ENCODE measurements around the gene CRIP1. TPM values are rescaled to one million over a fixed set of nuclear protein-coding genes. Genes with fewer than 3 reads are reported as not detected.

CRIP1 gene
- total RNA-seq, 1 donor from 2014 or later = 0.68 TPM

- DNase-seq = no peak
Measured at GRCh38 chr14:105494606-105494929, 7.9 kb downstream of the CRIP1 start.

- no peak for DNase-seq
Measured at GRCh38 chr14:105495101-105495989, 8.7 kb downstream of the CRIP1 start.

DNA sequence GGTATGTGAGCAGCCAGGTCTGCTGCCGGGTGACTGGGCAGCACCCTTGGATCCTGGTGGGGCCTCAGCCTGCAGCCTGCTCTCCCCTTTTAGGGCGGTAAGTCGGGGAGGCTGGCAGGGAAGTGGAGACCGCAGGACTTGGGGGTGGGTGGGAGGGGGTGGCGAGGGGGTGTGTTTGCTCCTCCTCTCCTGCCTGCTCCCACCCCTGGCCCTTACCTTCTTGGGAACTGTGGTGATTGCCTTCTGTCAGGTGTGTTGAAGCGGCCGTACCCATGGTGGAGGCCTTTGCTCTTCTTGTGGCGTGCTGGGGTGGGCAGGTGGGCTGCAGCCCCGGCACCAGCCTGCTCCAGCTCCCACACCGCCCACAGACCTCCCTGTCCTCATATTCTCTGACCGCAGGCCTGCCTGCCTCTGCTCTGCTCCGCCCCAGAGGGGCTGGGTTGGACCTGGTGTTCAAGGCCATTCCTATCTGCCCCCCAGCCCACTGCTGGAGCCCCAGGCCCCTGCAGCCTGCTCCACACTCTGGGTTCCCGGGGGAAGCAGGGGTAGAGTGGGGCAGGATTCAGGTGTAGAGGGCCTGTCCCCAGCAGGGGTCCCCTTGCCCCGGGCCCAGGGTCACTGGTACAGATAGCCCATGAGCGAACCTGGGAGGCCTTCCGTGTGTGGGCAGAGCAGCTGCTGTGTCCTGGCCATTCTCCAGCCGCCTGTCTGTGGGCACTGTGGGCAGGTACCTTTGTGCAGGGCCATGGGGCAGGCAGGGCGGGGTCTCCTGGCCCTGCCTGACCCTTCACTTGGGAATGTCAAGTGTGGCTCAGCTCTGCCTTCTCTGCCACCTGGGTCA lies 9.5 kb downstream of the CRIP1 start:
- no peak for DNase-seq

DNA sequence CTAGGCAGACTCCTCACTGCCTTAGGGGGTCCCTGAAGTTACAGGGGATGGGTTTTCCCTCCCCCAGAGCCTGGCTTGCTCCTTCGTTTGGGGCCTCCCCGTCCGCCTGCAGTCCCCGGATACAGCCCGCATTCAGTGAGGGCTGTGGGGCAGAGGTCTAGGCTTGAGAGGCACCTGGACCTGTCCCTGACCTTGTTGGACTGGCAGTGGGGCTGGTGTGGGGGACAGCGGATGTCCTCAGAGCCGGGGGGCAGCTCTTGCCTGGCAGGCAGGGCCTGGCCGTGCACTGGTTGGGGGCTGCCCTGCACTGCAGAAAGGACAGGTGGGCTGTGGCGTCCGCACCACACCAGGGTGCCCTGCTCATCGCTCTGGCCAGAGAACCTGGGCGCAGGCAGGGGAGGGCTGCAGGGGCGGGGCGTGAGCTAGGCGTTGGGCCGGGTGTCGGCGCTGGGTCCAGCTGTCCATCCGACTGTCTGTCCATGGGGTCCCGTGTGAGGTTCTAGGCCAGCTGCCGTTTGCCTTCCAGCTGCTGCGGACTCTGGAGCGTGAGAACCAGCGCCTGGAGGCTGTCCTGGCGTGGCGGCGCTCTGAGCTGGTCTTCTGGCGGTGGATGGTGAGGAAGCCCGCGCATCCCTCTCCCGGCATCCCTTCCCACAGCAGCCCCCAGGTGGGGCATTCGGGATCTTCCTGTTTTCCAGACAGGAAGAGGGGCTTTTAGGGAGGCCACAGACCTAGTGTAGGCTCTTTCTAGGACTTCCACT lies 10.3 kb downstream of the CRIP1 start:
- no peak for DNase-seq

DNA sequence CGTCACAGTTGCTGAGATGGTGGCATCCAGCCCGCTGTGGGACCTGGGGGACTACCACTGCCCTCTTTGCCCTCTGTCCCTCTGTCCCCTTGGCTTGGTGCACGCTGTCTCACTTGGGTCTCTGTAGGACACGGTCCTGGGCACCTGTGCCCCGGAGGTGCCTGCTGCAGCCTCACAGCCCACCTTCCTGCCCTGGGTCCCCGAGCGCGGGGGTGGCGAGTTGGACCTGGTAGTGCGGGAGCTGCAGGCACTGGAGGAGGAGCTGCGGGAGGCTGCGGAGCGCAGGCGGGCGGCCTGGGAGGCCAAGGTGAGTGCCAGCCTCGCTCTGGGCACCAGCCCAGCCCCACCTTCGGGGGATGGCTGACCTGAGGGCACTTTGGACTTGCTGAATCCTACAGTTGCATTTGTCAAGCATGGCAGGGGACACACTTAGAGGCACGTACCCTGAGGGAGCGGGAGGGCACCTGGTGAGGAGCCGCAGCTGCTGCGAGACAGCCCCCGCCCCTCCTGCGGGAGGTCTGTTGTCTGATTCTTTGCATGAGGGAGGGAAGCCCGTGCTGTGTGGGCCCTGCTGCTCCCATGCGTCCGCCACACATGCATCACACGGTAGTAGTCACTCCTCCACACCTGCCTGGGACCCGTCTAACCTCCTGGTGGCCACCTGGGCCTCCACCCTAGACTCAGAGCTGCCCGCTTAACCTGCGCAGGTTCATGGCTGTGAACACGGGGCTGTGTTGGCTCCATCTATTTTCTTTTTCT lies 11.2 kb downstream of the CRIP1 start:
- DNase-seq = no peak

DNA sequence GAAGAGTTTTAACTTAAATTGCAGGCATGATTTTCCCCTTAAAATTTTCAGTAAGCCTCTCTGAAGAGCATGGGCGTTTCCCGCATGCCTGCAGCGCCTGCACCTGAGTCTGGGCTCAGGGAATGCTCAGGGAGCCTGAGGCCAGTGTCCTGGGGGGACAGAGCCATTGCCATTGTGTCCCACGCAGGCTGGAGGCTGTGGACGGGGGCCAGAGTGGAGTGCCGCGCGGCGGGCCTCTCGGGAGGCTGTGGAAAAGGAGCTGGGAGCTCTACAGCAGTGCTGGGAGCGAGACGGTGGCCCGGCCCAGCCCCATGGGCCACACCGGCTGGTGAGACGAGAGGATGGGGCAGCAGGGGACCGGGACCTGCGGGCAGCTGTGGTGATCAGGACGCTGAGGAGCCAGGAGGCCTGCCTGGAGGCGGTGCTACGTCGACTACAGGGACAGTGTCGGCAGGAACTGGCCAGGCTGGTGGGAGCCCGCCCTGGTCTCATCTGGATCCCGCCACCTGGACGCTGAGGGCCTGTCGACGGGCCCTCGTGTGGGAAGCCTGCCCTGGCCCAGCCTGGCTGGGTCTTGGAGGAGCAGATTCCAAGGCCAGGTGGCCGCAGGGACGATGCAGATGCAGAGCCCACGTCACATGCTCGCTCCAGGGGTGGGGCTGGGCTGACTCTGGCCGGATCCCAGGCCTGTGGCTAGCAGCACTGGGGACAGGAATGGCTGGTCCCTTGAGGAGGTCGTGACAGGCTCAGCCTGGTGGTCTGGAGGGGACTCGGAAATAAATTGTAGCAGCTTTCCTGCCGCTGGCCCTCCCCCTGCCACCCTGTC lies 12.0 kb downstream of the CRIP1 start:
- DNase-seq = no peak

DNA sequence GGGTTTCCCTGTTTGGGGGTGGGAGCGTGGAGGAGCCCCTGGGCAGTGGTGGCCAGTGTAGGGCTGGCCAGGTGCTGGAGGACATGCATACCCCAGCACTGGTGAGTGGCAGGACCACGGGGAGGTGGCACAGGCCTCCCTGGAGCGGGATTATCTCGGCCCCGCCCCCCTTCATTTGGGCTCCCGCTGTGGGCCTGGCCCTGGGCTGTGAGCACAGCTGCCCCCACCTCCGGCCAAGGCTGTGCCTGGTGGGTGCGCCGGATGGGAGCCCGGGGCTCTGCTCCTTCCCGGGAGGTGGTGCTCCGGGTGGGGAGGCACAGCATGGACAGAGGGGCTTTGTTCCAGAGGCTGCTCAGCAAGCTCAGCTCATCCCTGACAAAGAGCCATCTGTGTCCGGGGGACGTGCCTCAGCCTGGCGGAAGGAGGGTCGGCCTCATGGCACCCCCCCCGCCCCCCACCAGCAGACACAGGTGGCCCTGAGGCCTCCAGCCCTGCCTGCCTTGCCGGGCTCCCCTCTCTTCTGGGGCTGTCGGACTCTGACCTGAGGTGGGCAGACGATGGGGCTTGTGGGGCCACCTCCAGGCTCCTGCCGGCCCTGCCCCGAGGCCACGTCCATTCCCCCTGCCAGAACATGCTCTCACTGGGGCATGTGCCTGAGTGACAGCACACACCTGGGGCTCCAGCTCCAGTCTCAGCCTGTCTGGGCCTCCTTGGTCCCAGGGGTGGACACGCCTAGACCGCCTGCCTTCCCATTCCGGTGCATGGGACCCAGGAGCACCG lies 12.8 kb downstream of the CRIP1 start:
- DNase-seq = no peak

DNA sequence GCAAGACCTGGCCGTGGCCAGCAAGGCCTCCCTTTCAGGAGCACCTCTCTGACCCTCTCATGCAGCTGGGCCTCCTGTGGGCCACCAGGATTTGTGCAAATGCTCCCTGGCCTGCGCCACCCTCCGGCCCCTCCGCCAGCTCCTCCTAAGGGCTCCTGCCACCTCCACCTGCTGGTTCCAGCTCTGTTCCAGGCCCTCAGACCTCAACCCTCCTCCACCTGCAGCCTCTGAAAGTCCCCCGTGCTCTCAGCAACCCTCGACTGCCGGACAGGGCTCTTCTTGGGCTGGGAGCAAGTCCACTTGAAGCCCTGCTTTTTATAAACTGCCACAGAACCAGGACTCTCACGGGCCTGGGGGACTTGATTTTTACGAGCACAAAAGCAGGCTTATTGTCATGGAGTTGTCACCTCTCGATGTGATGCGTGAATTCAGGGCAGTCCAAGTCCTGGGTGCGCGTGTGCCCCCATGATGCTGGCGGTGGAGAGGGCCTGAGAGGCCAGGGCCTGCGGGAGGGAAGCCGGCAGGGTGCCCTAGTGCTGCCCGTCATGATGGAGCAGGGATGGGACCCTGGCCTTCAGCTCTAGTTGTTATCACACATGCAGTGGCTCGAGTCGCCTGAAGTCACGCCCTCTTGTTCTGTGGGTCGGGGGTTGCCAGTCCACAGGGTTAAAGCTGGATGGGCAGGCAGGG lies 13.5 kb downstream of the CRIP1 start:
- no peak for DNase-seq

DNA sequence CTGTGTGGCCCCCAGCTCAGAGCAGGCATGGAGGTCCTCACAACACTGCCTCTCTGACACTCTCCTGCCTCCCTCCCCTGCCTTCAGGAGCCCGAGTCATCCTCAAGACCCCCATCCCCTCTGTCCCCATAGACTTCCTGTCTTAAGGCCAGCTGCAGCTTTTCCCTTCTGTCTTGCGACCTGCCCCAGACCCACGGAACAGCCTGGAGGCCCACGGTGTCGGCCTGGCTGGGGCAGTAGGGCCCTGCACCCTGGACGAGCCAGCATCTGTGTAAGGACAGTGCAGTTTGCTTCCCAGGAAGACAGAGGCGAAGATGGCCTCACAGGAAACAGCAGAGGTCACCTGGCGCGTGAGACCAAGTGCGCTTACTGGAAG lies 14.0 kb downstream of the CRIP1 start:
- DNase-seq = no peak

DNA sequence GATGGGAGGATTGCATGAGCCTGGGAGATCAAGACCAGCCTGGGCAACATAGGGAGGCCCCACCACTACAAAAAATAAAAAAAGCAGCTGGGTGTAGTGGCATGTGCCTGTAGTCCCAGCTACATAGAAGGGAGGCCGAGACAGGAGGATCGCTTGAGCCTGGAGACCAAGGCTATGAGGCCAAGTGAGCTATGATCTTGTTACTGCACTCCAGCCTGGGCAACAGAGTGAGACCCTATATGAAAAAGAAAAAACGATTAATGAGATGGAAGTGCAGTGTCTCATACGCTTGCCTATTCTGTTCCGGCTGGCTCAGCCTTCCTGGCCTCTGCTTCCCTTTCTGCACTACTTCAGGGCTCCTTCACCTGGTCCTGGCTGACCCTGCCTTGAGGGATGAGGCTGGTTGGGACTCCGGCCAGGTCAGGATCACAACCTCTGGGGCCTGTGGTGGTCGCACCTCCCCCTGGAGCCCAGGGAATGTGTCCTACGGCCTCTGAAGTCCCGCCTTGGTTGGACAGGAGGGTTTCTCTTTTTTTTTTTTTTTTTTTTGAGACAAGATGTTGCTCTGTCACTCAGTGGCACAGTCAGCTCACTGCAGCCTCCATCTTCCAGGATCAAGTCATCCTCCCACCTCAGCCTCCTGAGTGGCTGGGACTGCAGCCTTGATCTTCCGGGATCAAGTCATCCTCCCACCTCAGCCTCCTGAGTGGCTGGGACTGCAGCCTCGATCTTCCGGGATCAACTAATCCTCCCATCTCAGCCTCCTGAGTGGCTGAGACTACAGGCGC lies 15.0 kb downstream of the CRIP1 start:
- DNase-seq = no peak

- no peak for DNase-seq
Measured at GRCh38 chr14:105502446-105503295, 16.0 kb downstream of the CRIP1 start.

DNA sequence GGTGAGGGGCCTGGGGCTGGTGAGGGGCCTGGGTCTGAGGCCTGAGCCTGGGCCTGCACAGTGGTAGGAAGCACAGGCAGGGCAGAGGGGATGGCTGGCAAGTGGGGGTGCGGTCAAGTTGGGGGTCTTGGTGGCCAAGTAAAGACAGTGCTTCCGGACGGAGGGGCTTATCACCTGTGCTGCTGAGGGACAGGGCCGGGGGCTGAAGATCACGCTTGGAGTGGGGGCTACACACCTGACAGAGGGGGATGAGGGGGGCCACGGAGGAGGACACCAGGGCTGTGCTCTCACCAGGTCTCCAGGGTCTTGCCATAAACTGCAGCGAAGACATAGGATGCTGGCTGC lies 16.6 kb downstream of the CRIP1 start:
- DNase-seq = no peak

DNA sequence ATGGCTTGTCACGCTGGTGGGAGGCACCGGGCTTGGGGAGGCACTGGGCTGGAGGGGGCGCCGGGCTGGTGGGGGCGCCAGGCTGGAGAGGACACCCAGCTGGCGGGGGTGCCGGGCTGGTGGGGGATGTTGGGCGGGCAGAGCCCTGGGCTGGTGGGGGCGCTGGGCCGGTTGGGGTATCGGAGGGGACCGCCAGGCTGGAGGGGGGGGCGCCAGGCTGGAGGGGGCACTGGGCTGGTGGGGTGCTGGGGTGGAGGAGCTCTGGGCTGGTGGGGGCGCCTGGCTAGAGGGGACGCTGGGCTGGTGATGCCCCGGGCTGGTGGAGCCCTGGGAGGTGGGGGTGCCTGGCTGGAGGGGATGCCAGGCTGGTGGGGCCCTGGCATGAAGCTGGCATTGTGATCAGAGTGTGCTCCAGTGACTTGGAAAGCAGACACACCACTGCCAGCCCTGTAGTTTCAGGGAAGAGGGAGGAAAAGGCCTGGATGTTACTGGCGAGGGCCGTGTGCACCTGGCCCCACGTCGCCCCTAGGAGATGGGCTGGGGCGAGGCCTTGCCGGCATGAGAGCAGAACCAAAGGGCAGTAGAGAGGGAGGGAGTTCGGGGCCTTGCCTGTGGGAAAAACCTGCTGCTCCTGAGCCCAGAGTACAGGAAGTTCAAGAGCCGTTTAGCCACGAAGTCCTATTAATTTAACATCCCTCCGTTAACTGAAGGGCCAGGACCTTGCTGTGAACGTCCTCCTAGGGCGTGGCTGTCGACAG lies 17.4 kb downstream of the CRIP1 start:
- DNase-seq = no peak

DNA sequence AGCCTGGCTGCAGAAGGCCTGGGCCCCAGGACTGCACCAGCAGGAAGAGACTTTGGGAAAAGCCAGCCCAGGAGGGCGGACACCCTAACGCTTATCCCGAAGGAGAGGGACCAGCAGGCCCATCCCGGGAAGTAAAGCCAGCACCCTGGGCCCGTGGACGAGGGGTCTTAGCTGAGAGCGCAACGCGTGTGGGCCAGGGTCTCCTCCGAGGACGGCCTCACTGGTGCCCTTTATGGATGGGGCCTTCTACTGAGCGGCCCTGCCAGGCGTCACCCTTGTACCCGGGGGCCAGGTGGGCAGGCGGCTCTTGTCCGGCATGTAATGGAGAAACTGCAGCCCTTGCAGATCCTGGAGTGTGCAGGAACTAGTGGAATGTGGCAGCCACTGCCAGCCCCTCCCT lies 18.4 kb downstream of the CRIP1 start:
- DNase-seq = no peak

DNA sequence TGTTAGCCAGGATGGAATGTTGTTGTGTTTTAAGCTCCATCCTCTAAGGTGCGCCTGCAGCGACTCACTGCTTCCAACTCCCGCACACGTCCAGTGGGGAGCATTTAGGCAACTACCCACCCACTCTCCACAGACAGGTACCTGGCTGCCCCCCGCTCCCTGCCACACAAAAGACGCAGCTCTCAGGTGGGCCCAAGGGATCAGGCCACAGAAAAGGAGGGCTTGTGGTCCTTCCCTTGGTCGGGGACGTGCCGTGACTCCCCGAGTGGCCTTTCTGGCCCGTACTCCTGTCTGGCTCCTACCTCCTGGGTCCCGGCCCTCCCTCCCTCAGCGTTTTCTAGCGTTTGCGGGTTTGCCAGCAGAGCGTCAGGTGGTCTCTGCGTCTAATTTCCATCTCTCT lies 20.6 kb downstream of the CRIP1 start:
- DNase-seq = no peak

DNA sequence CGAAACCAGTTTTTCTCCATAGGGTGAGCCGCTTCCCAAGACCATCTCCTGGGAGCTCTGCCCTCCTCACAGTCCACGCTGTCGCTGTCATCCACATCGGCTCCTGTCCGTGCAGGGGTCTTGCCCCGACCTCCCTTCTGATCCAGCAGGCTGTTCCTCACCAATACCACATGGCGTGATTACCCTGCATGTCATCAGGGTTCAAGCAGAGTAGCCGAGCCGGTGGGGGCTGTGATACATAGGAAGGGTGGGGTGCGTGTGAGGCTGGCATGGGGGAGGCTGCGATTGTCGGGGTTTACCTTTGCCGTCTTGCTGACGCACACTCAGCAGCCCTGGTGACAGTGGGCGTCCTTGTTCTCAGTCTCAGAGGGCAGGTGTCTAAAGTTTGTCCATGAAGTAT lies 21.4 kb downstream of the CRIP1 start:
- DNase-seq = no peak

- no peak for DNase-seq
Measured at GRCh38 chr14:105508601-105509000, 21.9 kb downstream of the CRIP1 start.

DNA sequence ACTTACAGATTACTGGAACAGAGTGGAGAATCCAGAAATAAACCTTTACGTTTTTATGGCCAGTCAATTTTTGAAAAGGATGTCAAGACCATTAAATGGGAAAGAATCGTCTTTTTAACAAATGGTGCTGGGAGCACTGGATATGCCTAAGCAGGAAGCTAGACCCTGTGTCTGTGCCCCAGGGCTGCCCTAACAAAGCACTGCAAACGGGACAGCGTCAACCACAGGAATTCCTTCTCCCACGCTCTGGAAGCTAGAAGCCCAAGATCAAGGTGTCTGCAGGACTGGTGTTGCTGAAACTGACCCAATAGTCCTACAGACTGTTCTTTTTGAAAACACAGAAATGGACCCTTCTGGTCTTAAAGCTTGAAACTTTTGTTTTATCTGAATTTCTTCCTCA lies 30.4 kb downstream of the CRIP1 start:
- no peak for DNase-seq
